ENCODE results near the gene BCDIN3D.

Gene BCDIN3D

DNA sequence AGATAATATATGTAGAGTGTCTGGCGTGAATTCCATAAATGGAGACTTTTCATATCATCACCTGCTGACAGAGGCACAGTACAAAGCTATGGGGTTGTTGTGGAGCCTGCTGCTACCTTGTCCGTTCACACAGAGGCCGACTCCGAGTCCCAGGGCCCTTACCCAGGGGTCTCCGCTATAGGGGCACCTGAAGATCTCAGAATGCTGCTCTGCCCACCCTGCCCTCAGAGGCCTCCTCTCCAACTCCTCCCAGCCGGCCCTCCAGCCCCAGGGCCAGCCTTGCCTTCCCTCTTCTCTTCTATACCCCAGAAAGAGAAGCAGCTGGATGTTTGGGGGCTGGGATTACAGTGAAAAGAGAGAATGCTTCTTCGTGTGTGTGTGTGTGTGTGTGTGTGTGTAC lies 36.0 kb downstream of the BCDIN3D start:
- Mint-ChIP-seq H3K4me3 (no peak overlapping the region), H3K36me3 (ENCODE audit: low read depth) (peaks cover 6% of the 10 kb centered on the region), H3K27me3 (no peaks in the 10 kb centered on the region), H3K27ac (no peak overlapping the region), H3K9me3 (no peaks in the 10 kb centered on the region), H3K4me1 (ENCODE audit: low read depth) (peaks cover 3% of the 10 kb centered on the region)
- no peak for DNase-seq

DNA sequence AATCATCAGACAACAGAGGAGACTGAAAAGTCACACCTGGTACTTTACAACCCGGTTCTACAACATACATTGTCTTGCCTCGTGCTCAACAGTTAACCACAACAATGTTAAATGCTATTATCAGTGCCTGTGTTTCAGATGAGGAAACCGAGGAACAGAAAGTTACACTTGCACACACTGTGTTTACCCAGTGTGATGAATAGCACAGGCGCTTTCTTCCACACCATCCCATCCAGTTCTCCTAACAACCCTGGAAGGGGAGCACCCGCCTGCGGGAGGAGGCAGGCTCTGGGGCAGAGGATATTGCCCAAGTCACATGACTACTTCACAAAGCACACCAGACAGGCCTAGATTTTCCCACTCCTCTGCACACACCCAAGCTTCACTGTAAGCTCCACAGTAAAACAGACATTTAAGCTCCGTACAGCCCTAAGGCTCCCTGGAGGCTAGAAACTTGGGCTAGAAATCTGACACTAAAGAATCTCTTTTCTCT lies 36.5 kb downstream of the BCDIN3D start:
- no peak overlapping the region for H3K4me3 Mint-ChIP-seq
- no peaks in the 10 kb centered on the region for H3K4me1 Mint-ChIP-seq (ENCODE audit: low read depth)
- H3K36me3 Mint-ChIP-seq (ENCODE audit: low read depth) = peaks cover 10% of the 10 kb centered on the region
- H3K9me3 Mint-ChIP-seq = no peaks in the 10 kb centered on the region
- H3K27me3 Mint-ChIP-seq = no peaks in the 10 kb centered on the region
- DNase-seq = no peak
- H3K27ac Mint-ChIP-seq = no peak overlapping the region

DNA sequence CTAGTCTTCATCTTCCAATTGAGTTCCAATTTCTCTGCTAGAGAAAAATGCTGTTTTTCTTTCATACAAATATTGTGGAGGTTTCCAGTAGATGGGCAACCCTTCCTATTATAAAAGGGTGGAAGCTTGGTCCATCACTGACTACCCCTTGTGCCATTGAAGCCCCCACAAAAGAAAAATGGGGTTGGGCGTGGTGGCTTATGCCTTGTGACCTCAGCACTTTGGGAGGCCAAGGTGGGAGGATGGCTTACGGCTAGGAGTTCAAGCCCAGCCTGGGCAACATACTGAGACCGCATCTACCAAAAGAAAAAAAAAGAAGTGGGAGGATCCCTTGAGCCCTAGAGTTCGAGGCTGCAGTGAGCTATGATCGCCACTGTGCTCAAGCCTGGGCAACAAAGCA lies 37.5 kb downstream of the BCDIN3D start:
- Mint-ChIP-seq H3K27ac (no peak overlapping the region), H3K36me3 (ENCODE audit: low read depth) (peaks cover 17% of the 10 kb centered on the region), H3K4me1 (ENCODE audit: low read depth) (no peaks in the 10 kb centered on the region), H3K27me3 (no peaks in the 10 kb centered on the region), H3K9me3 (no peaks in the 10 kb centered on the region), H3K4me3 (no peak overlapping the region)
- no peak for DNase-seq

DNA sequence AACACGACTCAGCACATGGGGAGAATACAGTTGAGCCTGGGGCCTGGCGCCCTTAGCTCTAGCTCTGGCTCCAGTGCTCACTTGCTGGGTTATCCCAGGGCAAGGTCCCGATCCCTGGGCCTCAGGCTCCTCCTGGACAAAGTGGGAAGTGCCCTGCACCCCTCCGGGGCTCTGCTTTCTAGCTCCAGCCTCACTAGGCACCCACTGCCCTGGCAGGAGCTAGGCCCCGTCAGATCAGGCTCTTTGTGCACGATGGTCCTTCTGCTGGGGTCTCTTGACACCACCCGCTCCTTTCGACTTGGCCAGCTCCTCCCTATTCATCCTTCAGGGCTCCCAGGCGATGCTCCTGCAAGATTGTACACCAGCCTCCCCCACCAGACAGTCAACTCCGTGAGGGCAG lies 38.1 kb downstream of the BCDIN3D start:
- H3K27me3 Mint-ChIP-seq = no peaks in the 10 kb centered on the region
- no peaks in the 10 kb centered on the region for H3K9me3 Mint-ChIP-seq
- no peaks in the 10 kb centered on the region for H3K4me1 Mint-ChIP-seq (ENCODE audit: low read depth)
- no peak overlapping the region for H3K4me3 Mint-ChIP-seq
- no peak overlapping the region for H3K27ac Mint-ChIP-seq
- peaks cover 19% of the 10 kb centered on the region for H3K36me3 Mint-ChIP-seq (ENCODE audit: low read depth)
- DNase-seq = no peak

DNA sequence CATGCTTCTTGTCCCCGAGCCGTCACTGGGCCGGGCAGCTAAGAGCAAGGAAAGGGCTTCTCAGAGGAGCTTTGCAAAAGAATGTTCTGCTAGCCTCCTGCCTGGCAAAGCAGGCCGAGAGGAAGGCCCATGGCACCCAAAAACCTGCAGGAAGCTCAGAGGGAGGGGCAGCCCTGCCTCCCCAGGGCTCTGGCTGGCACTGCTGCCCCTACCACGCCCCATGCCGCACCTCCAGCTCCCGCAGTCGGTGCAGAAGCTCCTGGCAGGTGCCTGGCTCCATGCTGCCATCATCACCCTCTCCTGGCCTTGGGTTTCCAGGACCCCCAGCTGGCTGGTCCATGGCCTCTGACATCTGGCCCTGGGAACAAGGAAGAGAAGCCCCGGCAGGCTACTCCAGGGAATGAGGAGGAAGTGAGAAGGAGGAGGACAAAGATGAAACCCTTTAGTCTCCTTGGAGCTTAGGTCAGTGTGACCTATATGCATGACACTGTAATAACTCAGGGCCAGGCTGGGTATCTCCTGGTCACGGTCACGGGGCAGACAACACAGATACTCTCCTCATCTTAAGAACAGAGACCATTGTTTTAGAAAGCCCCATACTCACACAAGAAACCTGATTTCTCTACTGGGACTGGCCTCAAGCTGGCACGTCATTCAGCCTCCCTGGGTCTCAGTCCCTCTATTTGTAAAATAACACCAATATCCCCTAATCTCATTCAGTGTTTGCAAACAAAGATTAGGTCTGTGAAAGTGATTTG lies 39.0 kb downstream of the BCDIN3D start:
- Mint-ChIP-seq H3K36me3 (ENCODE audit: low read depth) (peaks cover 19% of the 10 kb centered on the region), H3K4me3 (no peak overlapping the region), H3K4me1 (ENCODE audit: low read depth) (no peaks in the 10 kb centered on the region), H3K27me3 (no peaks in the 10 kb centered on the region), H3K27ac (no peak overlapping the region), H3K9me3 (no peaks in the 10 kb centered on the region)
- no peak for DNase-seq

DNA sequence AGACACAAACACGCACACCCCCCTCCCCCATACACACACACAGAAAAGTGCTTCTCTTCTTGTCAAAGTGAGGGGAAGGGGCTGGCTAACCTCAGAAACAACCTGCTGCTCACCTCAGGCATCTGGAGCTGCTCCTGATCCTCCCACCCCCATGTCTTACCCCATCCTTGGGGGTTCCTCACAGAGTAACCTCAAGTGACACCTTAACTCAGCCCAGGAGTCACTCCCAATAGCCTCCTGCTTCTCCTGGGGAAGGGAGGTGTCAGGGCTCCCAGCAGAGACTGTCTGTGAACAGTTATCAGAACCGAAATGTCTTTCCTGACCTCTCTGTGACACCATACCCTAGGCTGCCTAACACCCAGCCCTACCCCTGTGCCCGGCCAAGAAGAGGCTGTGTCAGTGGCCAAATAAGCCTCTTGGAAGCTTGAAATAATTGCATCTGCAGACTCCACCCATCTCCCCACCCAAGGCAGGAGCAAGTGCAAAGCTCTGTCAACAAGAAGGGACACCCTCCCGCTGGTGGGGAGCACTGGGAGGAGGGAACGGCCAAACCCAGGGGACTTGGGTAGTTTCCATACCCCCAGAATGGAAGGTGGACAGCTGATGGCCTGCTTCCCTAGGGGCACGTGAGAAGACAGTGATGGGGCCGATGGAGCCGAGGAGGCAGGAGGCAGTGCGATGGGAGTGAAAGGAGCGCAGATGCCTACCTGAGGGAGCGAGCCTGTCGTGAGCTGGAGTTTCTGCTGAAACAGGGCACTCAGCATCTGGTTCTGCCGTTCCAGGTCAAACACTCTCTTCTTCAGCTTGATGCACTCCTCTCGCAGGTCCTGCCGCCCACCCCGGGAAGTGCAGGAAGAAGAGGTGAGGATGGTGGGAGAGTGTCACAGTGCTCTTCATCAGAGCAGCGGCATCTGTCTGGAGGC lies 41.5 kb downstream of the BCDIN3D start:
- no peaks in the 10 kb centered on the region for H3K27me3 Mint-ChIP-seq

DNA sequence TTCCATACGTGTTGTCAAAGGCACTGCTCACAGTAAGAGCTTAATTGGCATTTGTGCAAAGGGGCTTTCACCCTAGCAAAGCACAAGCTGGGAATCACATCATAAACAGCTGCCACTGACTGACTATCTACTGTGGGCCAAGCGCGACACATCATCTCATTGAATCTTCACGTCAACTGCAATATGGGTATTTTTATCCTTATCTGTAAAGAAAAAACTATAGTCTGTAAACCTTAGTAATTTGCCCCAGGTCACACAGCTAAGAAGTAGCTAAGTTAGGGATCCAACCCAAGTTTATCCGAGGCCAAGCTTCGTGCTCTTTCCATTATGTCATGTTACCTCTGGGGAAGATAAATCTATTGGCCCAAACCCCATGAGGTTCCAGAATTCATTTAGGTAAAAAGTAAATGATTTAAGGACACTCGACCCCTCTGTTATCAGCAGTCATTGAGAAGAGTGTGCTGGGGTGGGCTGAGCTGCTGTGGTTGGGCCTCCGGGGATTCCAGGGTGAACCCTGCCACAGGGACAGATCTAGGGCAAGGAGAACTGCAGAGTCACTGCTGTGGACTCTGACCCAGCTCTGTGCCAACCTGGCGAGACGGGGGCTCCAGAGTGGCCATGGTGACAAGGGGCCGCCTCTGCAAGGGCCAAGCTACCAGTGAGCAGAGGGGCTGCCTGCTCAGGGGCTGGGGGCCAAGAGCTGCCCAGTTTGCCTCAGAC lies 42.3 kb downstream of the BCDIN3D start:
- no peaks in the 10 kb centered on the region for H3K27me3 Mint-ChIP-seq
- no peaks in the 10 kb centered on the region for H3K9me3 Mint-ChIP-seq
- no peak for DNase-seq
- no peak overlapping the region for H3K4me3 Mint-ChIP-seq
- H3K36me3 Mint-ChIP-seq (ENCODE audit: low read depth) = peaks cover 23% of the 10 kb centered on the region
- H3K27ac Mint-ChIP-seq = no peak overlapping the region
- no peaks in the 10 kb centered on the region for H3K4me1 Mint-ChIP-seq (ENCODE audit: low read depth)

More for the DNA sequence above, 41.5 kb downstream of the BCDIN3D start:
- Mint-ChIP-seq H3K9me3 (no peaks in the 10 kb centered on the region), H3K4me3 (no peak overlapping the region), H3K36me3 (ENCODE audit: low read depth) (peaks cover 19% of the 10 kb centered on the region), H3K27ac (no peak overlapping the region), H3K4me1 (ENCODE audit: low read depth) (no peaks in the 10 kb centered on the region)
- DNase-seq = no peak

DNA sequence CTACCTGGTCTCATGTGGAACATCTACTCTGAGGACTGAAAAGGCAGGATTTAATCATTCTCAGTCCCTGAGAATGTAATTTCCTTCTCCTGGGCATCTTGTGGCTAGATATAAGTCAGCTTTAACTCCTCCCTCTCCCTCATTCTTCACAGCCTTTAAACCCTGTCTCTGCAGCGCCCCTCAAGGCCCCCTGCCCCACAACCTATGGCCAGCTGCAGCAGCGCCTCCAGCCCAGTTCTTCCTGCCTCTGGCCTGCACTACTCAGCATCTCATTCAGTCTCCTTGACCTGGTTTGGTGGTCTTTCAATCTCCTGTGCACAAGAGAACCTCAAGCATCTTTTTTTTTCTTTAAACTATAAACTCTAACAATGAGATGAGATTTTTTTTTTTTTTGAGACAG lies 44.0 kb downstream of the BCDIN3D start:
- no peak overlapping the region for H3K4me3 Mint-ChIP-seq
- H3K27me3 Mint-ChIP-seq = no peaks in the 10 kb centered on the region
- H3K9me3 Mint-ChIP-seq = no peaks in the 10 kb centered on the region
- H3K36me3 Mint-ChIP-seq (ENCODE audit: low read depth) = peaks cover 19% of the 10 kb centered on the region
- H3K27ac Mint-ChIP-seq = peak overlapping the region; percentile 26
- DNase-seq = no peak
- no peaks in the 10 kb centered on the region for H3K4me1 Mint-ChIP-seq (ENCODE audit: low read depth)

DNA sequence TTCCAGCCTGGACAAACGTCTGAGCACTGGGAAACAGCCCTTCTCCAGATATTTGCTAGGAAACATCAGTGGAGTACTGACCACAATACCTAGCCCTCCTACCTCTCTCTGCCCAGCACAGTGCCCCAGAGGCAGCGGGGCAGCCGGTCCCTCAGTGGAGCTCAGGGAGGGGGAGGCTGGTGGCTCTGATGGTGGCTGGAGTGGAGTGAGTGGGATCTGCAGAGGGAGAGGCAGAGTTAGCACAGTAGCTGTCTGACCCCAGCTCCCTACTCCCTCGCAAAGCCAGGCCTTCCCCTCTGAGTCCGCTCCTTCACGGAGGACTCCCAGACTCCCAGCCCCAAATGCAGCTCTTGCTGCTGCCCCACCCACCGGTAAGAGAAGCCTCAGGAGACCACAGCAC lies 44.7 kb downstream of the BCDIN3D start:
- no peaks in the 10 kb centered on the region for H3K9me3 Mint-ChIP-seq
- DNase-seq = no peak
- no peak overlapping the region for H3K27ac Mint-ChIP-seq
- no peaks in the 10 kb centered on the region for H3K4me1 Mint-ChIP-seq (ENCODE audit: low read depth)
- peaks cover 19% of the 10 kb centered on the region for H3K36me3 Mint-ChIP-seq (ENCODE audit: low read depth)
- no peak overlapping the region for H3K4me3 Mint-ChIP-seq
- H3K27me3 Mint-ChIP-seq = no peaks in the 10 kb centered on the region

DNA sequence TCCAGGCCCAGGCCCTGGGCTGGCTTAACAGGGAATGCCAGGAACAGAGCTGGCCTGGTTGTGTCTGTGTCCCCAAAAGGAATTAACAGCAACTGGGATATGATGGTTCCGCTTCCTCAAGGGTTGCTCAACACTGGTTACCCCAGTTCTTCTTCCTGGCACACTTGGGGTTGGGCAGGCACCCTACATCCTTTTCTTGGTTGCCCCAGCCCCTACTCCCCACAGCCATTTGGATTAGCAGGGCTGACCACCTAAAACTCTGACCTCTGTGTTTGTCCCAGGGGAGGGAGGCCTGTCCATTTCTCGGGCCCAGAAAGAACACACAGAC lies 45.5 kb downstream of the BCDIN3D start:
- H3K4me1 Mint-ChIP-seq (ENCODE audit: low read depth) = no peaks in the 10 kb centered on the region
- DNase-seq = no peak

DNA sequence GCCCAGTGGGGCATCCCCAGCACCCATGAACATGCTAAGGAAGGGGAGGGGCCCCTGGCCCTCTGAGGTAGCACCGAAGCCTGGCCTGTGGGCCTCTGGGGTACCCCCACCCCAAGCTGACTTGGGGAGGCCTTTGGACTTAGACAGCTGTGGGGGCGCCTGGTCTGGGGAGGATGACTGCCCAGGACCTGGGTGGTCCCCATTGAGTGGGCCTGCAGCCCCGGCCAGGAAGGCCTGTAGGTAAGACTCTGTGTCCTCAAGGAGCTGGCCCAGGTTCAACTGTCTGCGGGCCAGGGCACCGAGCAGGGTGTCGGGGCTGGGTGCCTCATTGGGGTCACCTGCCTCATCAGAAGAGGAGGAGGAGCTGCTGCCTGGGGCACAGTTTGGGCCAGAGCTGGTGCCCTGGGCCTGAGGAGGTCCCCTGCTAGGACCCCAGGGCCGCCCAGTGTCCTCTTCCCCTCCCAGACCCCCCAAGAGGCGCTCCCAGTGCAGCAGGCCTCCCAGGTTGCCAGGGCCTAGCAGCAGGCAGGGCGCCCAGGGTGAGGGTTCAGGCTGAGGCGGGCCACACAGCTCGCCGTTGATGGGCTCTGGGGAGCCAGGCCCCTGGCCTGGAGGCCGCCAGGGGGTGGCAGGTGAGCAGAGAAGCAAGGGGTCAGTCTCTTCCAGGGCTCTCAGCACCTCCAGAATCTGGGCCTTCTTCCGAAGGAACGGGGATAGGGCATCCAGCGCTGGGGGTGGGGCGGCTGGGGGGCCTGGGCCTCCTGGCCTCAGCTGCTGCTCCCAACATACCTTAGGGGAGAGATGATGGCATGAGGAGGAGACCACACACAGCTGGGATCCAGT lies 46.1 kb downstream of the BCDIN3D start:
- H3K36me3 Mint-ChIP-seq (ENCODE audit: low read depth) = peaks cover 17% of the 10 kb centered on the region
- H3K4me3 Mint-ChIP-seq = no peak overlapping the region
- H3K27me3 Mint-ChIP-seq = no peaks in the 10 kb centered on the region
- DNase-seq = no peak
- no peaks in the 10 kb centered on the region for H3K4me1 Mint-ChIP-seq (ENCODE audit: low read depth)
- no peaks in the 10 kb centered on the region for H3K9me3 Mint-ChIP-seq
- no peak overlapping the region for H3K27ac Mint-ChIP-seq

More for the DNA sequence above, 45.5 kb downstream of the BCDIN3D start:
- no peaks in the 10 kb centered on the region for H3K9me3 Mint-ChIP-seq
- H3K4me3 Mint-ChIP-seq = no peak overlapping the region
- H3K27ac Mint-ChIP-seq = no peak overlapping the region
- H3K27me3 Mint-ChIP-seq = no peaks in the 10 kb centered on the region
- H3K36me3 Mint-ChIP-seq (ENCODE audit: low read depth) = peaks cover 18% of the 10 kb centered on the region

DNA sequence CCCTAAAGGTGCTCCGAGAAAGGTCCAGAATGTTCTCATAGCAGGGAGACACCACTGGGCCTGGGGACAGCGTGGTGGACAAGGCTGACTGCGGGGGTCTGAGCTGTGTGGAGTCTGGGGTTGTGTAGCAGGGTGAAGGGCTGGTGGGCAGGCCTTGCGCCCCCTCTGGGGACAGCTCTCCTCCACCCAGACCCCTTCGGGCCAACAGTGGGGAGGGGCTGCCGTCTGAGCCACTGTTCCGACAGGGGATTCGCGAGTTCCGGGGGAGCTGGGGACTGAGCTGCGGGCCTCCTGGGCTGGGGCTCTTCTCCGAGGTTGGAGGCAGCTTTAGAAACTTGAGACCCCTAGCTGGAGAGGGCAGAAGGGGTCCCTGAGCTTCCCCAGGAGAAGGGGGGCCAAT lies 46.8 kb downstream of the BCDIN3D start:
- H3K36me3 Mint-ChIP-seq (ENCODE audit: low read depth) = peaks cover 11% of the 10 kb centered on the region
- H3K27me3 Mint-ChIP-seq = no peaks in the 10 kb centered on the region
- no peak overlapping the region for H3K4me3 Mint-ChIP-seq
- no peaks in the 10 kb centered on the region for H3K4me1 Mint-ChIP-seq (ENCODE audit: low read depth)
- no peaks in the 10 kb centered on the region for H3K9me3 Mint-ChIP-seq
- no peak overlapping the region for H3K27ac Mint-ChIP-seq
- DNase-seq = no peak

DNA sequence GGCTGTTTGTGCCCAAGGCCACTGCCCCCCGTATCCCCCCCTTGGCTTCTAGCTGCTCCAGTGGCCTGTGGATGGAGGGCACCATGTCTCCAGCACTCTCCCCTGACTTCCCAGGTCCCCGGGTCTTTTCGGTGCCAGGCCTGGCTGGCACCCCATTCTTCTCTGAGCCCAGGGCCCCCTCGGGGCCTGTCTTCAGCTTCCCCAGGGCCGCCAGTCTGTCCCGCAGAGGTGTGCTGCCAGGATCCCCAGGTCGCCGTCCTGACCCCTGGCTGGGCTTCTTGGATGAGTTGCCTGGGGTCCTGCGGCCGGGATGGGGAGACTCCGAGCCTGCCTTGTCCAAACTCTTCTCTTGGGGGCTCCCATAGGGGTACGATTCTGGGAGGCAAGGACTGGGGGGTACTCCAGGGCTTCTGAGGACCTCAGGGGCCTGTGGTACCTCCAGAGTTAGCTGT lies 47.2 kb downstream of the BCDIN3D start:
- peaks cover 9% of the 10 kb centered on the region for H3K36me3 Mint-ChIP-seq (ENCODE audit: low read depth)
- H3K4me3 Mint-ChIP-seq = no peak overlapping the region
- no peaks in the 10 kb centered on the region for H3K4me1 Mint-ChIP-seq (ENCODE audit: low read depth)
- DNase-seq = no peak
- no peak overlapping the region for H3K27ac Mint-ChIP-seq
- H3K27me3 Mint-ChIP-seq = no peaks in the 10 kb centered on the region
- no peaks in the 10 kb centered on the region for H3K9me3 Mint-ChIP-seq

All from activated T-cell treated with anti-CD3 and anti-CD28 coated beads, Interleukin-2, amount 50 U/mL, for 24 hours (primary cell).